CD4-positive, alpha-beta T cell treated with Interleukin-6 at 100 ng/mL for 8 hours (primary cell): Measurements from ENCODE around the gene GTF2I.
A peak's percentile ranks its signal among the peaks of the same experiment; 100 is the strongest.
"Not testable (repeated sequence)": the region's sequence is repeated elsewhere in the genome, so short reads cannot be mapped to it uniquely, and the experiment has no call there.

Source experiments
- DNase-seq: peaks from one replicate; pipeline ENCODE4 v3.0.0-alpha.2; 2020; ENCODE audit warnings: mixed read lengths, low spot score

Gene GTF2I

DNA sequence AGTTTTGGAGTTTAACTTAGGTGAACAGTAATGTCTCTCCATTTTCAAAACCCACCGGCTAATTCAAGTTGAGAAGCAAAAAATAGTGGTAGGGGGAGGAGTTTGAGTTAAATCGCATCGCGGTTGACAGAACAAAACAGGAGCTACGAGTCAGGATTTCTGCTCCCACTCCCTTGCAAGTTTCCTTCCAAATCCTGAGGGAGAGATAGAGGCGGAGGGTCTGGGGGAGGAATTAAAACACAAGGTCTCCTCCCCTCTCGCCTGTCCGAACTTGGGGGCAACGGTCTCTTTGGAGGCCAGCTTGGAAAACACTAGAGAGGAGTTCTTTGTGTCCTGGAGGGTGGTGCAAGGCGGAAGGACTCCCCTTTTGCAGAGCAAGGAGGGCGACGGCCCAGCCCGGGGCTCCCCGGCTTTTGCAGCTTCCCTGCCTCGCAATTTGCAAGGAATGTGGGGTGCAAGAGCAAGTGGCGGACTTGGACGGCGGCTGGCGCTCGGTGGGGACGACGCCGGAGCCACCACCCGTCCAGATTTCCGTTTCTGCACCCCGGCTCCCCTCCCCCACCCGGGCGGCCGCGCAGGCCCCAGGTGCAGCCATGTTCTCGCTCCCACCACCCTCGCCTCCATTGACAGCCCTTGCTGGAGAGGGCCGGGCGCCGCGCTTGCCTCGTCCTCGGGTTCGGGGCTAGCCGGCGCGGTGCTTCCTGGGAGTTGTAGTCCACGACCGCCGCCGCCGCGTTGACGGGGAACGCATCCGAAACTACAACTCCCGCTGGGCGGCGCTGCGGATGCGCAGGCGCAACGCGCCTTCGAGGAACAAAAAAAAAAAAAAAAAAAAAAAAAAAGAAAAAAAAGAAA, 454 bp upstream of the GTF2I start:
- peak; percentile 98 for DNase-seq

DNA sequence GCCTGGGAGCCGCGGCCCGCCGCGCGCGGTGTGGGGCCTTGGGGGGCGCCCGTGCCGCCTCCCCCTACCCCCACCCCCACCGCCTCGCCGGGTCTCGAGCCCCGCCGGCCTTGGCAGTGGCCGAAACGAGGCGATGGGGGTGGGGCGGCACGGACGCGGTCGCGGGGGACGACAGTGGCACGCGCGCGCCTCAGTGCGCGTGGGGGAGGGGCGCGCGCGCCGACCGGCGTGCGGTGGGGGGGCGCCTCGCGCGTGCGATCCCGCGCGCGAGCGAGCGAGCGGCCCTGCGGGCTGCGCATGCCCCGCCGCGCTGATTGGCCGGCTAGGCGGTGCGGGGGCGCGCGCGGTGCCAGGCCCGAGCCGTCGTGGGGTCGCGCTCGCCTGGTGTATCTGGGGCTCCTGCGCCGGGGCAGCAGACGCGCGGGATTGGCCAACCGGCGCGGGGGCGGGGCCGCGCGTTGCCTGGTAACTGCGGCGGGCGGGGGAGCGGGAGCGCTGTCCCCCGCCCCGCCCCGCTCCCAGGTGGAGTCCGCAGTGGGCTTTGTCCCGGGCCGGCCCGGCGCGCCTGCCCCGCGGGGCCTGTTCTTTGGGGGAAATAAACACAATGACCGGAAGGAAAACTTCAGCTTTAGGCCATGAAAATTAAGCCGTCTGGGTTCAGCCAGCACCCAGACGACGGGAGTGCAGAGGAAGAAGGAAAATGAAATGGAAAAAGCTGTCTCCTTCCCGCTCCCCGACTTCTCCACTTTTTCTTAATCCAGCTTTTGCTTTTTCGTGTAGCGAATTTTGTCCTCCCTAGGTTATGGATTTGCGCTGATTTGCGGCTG, 873 bp downstream of the GTF2I start:
- peak; percentile 88 for DNase-seq

DNA sequence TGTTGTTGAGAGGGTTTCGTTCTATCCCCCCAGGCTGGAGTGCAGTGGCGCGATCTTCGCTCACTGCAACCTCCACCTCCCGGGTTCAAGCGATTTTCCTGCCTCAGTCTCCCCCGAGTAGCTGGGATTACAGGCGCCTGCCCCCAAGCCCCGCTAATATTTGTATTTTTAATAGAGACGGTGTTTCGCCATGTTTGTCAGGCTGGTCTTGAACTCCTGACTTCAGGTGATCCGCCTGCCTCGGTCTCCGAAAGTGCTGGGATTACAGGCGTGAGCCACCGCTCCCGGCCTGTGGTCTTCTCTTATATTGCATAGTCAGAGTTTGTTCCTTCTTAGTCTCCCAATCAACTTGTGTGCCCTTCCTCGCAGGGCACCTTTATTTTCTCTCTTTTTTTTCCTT, 2.7 kb downstream of the GTF2I start:
- DNase-seq, result not testable (repeated sequence)

DNA sequence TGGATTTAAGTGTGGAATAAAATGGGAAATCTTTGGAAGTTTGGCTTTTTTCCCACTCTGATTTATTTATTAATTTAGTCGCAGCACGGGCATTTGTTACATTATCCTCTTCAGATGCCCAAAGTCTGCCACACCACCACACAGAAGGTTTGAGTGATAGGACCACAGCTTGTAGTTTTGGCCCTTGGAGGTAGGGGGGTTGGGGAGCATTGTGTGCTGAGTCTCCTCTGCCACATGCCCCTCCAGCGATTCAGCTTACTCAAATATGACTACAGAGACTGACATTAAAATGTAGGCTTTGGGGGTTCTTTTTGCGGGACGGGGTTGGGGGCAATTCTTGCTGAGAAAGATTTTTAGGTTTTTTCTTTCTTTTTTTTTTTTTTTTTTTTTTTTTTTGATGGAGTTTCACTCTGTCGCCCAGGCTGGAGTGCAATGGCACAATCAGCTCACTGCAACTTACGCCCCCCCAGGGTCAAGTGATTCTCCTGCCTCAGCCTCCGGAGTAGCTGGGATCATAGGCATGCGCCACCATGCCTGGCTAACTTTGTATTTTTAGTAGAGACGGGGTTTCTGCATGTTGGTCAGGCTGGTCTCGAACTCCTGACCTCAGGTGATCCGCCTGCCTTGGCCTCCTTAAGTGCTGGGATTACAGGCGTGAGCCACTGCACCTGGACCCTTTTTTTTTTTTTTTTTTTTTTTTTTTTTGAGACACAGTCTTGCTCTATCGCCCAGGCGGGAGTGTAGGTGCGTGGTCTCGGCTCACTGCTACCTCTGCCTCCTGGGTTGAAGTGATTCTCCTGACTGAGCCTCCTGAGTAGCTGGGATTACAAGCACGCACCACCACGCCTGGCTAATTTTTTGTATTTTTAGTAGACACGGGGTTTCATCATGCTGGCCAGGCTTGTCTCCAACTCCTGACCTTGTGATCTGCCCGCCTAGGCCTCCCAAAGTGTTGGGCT, 4.6 kb downstream of the GTF2I start:
- DNase-seq, result not testable (repeated sequence)

DNA sequence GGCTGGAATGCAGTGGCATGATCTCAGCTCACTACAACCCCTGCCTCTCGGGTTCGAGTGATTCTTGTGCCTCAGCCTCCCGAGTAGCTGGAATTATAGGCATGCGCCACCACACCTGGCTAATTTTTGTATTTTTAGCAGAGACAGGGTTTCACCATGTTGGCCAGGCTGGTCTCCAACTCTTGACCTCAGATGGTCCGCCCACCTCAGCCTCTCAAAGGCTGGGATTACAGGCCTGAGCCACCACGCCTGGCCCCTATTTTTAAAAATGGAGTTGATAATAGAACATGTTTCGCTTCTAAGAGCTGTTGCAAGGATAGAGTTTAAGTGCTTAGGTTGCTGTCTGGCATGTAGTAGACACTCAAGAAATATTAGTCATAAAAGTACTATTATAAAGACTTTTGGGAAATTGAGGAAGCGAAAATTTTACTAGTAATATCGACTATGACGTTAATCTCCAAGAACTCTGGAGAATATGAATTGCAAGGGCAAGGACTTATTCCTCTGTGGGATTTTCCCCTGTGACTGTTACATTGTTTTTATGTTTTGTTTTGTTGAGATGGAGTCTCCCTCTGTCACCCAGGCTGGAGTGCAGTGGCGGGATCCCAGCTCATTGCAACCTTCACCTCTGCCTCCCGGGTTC, 7.9 kb downstream of the GTF2I start:
- no peak for DNase-seq

DNA sequence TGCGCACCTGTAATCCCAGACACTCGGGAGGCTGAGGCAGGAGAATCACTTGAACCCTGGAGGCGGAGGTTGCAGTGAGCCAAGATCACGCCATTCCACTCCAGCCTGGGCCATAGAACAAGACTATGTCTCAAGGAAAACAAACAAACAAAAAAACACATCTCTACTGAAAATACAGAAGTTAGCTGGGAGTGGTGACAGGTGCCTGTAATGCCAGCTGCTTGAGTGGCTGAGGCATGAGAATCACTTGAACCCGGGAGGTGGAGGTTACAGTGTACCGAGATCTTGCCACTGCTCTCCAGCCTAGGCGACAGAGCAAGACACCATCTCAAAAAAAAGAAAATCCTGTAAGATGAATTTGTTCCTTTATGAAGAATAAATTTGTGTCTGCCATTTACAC, 9.5 kb downstream of the GTF2I start:
- not testable (repeated sequence) for DNase-seq

DNA sequence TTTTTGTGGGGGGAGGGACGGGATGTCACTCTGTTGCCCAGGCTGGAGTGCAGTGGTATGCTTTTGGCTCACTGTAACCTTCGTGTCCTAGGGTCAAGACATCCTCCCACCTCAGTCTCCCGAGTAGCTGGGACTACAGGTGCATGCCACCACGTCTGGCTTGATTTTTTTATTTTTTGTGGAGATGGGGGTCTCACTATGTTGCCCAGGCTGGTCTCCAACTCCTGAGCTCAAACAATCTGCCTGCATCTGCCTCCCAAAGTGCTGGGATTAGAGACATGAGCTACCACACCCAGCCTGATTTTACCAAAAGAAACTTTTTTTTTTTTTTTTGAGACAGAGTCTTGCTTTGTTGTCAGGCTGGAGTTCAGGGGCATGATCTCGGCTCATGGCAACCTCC, 10.0 kb downstream of the GTF2I start:
- not testable (repeated sequence) for DNase-seq

DNA sequence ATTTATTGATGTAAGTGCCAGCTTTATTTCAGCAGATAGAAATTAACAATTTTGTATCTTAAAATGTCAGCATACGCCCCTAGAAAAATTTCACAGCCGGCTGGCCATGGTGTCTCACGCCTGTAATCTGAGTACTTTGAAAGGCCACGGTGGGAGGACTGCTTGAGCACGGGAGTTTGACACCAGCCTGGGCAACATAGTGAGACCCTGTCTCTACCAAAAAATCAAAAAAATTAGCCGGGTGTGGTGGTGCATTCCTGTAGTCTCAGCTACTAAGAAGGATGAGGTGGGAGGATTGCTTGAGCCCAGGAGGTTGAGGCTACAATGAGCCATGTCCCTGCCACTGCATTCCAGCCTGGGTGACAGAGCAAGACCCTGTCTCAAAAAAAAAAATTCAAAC, 14.1 kb downstream of the GTF2I start:
- no peak for DNase-seq

DNA sequence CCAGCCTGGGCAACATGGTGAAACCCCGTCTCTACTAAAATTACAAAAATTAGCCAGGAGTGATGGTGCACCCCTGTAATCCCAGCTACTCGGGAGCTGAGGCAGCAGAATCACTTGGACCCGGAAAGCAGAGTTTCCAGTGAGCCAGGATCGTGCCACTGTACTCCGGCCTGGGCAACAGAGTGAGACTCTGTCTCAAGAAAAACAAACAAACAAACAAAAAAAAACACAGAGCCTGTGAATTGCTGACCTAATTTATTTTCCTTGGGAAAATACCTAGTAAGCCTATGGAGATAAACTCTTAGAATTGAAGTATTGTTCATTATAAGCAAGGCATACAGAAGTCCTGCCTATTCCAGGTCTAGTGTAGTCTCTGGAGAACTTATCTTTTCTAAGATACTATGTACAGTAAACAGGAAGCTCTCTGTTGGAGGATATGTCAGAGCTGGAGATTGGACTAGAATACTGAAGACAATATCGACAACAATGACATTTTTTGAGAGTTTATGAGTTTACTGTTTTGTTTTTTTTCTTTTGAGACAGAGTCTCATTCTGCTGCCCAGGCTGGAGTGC, 14.9 kb downstream of the GTF2I start:
- no peak for DNase-seq

DNA sequence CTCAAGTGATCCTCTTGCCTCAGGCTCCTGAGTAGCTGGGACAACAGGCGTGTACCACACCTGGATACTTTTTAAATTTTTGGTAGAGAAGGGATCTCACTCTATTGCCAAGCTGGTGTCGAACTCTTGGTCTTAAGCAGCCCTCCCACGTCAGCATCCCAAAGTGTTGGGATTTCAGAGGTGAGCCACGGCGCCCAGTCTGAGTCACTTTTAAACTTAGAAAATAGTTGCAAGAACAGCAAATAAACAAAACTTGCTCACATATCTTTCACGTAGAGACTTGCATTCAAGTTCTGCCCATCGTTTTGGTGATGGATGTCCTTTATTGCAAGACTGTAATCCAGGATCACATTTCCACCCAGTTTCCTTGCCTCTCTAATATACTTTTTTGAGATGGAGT, 16.6 kb downstream of the GTF2I start:
- DNase-seq, result no peak

DNA sequence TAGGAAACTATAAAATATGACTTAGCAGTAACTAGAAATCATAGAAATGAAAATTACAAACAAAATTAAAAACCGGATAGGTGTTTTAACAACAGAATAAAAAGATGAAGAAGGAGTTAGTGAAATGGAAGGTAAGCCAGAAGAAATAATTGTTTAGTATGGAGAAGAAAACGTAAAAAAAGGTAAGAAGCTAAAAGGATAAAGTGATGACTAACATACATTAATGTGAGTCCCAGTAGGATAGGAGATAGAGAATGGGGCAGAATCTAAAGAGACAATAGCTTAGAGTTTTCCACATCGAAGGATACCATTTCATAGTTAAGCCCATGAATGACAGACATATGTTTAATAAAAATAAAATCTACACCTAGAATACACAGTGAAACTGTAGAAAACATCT, 25.3 kb downstream of the GTF2I start:
- DNase-seq, result no peak

DNA sequence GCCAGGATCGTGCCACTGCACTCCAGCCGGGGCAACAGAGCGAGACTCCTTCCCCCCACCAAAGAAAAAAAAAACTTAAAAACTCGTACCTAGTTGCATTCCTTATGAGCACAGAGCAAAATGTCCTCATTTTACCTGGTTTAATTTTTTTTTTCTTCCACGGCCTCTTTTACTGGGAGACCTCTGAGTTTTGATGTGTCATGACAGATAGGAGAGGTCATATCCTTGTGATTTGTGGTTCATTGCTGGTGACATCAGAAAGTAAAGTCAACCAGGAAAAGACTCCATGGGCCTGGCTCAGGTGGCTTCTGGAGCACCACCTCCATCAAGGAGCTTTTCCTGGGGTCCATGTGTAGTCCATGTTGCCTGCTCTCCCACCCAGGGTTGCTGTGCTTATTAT, 26.3 kb downstream of the GTF2I start:
- no peak for DNase-seq

DNA sequence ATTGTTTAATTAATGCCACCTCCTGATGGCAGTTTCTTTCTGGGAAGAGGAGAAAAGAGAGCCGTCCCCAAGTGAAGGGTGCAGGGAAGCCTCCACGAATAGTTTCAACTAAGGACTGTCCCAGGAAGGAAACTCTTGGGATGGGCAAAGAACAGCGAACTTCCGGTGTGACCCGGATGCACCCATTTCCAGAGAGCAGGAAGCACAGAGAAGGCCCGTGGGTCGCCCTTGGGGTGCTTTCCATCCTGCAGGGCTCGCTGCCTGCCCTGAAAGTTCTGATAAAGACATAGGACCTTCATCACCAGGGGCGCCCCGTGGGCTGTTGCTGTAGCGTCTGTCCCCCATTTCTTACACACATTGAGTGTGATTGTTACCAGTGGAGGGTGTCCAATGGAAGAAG, 27.0 kb downstream of the GTF2I start:
- DNase-seq, result no peak

DNA sequence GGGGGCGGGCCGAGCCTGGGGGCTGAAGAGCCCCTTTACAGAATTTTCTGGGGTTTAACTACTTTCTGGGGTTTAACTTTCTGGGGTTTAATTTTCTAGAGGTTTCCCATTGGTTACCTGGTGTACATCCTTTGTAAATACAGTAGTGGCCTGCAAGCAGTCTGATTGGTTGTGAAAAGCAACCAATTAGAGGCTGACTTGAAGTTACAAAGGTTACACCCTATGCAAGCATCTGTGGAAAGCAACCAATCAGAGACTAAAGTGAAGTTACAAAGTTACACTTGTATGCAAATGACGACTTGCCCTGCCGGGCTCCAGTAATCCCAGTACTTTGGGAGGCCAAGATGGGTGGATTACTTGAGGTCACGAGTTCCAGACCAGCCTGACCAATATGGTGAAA, 27.4 kb downstream of the GTF2I start:
- no peak for DNase-seq

DNA sequence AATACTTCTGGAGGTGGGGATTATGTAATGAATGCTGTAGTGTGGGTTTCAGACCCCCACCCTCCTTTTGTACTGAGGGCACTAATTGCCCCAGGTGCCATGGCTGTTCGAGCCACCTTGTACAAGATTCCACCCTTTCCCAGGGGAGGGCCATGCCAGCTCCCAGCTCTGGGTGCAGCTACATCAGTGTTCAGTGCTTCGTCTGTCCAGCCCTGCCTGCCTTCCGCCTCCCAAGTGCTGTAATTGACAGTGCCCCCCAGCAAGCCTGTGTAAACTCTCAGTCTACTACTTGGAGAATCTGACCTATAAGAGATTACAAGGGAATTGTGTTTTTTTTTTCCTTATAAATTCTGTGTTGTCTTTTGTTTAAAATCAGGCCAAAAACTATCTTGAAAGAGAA, 33.0 kb downstream of the GTF2I start:
- DNase-seq, result no peak

DNA sequence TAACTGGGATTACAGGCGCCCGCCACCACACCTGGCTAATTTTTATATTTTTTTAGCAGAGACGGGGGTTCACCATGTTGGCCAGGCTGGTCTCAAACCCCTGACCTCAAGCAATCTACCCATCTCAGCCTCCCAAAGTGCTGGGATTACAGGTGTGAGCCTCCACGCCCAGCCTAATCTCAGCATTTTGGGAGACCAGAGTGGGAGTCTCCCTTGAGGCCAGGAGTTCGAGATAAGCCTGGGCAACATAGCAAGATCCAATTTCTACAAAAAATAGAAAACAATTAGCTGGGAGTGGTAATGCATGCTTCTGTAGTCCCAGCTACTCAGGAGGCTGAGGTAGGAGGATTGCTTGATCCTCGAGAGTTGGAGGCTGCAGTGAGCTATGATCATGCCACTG, 46.9 kb downstream of the GTF2I start:
- DNase-seq, result not testable (repeated sequence)

DNA sequence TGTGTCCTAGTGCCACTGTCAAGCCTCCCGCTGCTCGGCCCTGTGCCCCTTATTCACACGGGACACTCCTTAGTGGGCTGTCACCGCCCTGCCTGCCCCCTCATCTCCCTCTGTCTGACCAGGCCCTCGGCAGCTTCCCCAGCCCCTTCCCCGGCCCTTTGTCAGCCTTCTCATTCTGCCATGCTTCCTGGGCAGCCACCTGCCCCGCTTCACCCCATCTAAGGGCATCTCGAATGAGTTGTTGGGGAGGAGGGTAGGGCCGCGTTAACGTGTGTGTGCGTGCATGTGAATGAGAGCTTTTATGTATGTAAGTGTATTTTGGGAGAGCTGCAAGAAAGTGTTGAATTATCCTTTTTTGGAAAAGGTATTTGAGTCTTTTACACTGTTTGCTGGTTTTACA, 49.7 kb downstream of the GTF2I start:
- DNase-seq, result no peak

DNA sequence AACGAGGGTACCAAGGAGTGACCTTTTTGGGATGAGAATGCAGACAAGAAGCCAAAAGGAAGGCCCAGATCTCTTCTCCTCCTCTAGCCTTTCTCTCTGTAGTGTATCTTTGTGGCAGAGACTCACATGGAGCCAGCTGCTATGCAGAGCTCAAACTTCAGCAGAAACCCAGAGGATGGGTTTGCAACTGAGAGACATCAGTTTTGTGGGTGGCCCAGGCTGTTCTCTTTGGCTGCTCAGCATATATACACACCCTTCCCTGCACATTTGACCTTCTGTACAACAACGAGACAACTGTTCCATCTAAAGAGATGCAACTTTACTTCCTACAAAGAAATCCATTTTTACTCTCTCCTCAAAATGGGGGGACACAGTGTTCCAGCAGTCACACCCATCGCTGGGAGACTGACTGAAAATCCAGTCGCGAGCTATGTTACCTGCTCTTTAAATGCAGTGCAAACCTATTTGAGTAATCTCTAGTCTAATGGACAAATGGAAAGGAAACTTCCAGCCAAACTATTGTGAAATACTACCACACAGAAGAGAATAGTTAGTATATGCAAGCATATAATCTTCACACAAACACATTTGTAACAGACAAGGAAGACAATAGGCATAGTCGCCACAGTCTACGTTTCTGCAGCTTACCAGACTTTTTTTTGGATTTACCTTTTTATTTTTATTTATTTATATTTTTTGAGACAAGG, 51.2 kb downstream of the GTF2I start:
- no peak for DNase-seq

DNA sequence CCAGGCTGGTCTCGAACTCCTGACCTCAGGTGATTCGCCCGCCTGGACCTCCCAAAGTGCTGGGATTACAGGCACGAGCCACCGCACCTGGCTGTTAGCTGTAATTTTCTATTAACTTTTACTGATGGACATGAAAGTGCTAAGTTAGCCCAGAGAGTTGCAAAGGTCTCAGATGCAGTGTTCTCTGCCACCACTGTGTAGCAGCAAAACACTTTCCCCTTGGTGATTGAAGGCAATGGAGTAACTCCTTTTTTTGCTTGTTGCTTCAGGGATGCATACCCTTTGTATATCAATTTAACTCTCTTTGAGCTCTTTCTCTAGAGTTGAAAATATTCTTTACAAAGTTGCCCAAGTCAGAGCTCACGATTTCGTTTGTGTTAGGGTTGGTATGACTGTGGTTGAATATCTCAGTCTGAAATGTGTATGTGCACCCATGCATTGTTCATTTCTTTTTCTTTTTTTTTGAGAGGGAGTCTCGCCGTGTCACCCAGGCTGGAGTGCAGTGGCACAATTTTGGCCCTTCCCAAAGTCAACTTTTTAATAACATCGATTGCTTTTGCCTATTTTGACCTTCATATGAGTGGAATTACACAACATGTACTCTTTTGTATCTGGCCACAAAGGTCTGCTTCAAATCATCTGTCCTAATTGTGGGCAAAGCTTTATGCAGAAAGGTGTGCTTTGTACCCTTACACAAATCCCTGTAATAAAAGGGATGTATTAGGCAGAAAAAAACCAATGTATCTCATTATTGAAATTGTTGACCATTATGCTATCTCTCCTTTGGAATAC, 52.6 kb downstream of the GTF2I start:
- DNase-seq, result no peak

DNA sequence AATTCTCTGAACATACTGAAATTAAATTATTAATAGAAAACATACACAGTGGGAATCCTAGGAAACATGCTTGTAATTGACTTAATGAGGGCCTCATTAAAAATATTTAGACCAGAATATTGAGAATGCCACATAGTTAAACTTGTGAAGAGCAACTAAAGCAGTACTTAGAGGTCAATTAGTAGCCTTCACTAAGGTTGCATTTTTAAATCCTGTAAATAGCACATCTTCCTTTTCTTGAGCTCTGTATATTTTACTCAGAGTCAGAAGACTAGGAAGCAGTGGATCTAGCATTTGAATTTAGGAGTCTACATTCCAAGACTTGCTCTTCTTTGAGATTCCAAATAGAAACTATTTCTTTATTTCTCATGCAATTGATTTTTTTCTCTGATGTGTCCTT, 56.0 kb downstream of the GTF2I start:
- no peak for DNase-seq
